ENCODE results near the gene ZNF230.

The ZNF230 gene

DNA sequence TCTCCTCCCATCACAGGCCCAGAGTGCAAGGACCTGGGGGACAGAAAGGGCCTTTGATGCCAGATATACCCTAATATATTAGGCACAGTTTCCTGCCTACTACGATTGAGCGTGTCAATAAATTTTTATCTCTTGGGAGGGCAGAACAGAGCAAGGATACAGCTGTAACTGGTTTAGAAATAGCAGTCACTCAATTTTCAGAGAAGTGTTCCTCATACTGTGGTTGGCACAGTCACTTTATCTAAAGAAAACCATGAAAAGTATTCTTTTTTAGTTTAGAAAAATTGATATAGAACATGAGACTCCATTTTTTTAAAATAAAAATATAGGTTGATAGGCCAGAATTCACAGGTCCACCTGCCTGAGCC is 19.2 kb upstream of the ZNF230 start:
- no peaks in the 10 kb centered on the region for H3K27me3 ChIP-seq (ENCODE audit: insufficient read depth, poor library complexity, severe bottlenecking)
- peak overlapping the region; percentile 85 for H3K4me3 ChIP-seq (replicated peaks; ENCODE audit: insufficient read depth, low read length)
- DNase-seq (ENCODE audit: low read depth in 1 of 2, low spot score in 1 of 2) = no peak
- peak overlapping the region; percentile 63 for H3K27ac ChIP-seq (replicated peaks)
- TF ChIP-seq POLR2AphosphoS5 (IDR thresholded peaks at IDR 0.05; ENCODE audit: low read depth) (no peak), SPI1 (IDR thresholded peaks at IDR 0.05; ENCODE audit: borderline replicate concordance, low read depth) (no peak), GABPA (IDR thresholded peaks at IDR 0.05; ENCODE audit: low read depth) (no peak)
- TF ChIP-seq, protein P1, sequence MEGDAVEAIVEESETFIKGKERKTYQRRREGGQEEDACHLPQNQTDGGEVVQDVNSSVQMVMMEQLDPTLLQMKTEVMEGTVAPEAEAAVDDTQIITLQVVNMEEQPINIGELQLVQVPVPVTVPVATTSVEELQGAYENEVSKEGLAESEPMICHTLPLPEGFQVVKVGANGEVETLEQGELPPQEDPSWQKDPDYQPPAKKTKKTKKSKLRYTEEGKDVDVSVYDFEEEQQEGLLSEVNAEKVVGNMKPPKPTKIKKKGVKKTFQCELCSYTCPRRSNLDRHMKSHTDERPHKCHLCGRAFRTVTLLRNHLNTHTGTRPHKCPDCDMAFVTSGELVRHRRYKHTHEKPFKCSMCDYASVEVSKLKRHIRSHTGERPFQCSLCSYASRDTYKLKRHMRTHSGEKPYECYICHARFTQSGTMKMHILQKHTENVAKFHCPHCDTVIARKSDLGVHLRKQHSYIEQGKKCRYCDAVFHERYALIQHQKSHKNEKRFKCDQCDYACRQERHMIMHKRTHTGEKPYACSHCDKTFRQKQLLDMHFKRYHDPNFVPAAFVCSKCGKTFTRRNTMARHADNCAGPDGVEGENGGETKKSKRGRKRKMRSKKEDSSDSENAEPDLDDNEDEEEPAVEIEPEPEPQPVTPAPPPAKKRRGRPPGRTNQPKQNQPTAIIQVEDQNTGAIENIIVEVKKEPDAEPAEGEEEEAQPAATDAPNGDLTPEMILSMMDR (IDR thresholded peaks at IDR 0.05; ENCODE audit: insufficient read depth, low read length) = no peak
- TF ChIP-seq, protein P2, sequence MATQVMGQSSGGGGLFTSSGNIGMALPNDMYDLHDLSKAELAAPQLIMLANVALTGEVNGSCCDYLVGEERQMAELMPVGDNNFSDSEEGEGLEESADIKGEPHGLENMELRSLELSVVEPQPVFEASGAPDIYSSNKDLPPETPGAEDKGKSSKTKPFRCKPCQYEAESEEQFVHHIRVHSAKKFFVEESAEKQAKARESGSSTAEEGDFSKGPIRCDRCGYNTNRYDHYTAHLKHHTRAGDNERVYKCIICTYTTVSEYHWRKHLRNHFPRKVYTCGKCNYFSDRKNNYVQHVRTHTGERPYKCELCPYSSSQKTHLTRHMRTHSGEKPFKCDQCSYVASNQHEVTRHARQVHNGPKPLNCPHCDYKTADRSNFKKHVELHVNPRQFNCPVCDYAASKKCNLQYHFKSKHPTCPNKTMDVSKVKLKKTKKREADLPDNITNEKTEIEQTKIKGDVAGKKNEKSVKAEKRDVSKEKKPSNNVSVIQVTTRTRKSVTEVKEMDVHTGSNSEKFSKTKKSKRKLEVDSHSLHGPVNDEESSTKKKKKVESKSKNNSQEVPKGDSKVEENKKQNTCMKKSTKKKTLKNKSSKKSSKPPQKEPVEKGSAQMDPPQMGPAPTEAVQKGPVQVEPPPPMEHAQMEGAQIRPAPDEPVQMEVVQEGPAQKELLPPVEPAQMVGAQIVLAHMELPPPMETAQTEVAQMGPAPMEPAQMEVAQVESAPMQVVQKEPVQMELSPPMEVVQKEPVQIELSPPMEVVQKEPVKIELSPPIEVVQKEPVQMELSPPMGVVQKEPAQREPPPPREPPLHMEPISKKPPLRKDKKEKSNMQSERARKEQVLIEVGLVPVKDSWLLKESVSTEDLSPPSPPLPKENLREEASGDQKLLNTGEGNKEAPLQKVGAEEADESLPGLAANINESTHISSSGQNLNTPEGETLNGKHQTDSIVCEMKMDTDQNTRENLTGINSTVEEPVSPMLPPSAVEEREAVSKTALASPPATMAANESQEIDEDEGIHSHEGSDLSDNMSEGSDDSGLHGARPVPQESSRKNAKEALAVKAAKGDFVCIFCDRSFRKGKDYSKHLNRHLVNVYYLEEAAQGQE (IDR thresholded peaks at IDR 0.05; ENCODE audit: insufficient replicate concordance, low read depth) = no peak

DNA sequence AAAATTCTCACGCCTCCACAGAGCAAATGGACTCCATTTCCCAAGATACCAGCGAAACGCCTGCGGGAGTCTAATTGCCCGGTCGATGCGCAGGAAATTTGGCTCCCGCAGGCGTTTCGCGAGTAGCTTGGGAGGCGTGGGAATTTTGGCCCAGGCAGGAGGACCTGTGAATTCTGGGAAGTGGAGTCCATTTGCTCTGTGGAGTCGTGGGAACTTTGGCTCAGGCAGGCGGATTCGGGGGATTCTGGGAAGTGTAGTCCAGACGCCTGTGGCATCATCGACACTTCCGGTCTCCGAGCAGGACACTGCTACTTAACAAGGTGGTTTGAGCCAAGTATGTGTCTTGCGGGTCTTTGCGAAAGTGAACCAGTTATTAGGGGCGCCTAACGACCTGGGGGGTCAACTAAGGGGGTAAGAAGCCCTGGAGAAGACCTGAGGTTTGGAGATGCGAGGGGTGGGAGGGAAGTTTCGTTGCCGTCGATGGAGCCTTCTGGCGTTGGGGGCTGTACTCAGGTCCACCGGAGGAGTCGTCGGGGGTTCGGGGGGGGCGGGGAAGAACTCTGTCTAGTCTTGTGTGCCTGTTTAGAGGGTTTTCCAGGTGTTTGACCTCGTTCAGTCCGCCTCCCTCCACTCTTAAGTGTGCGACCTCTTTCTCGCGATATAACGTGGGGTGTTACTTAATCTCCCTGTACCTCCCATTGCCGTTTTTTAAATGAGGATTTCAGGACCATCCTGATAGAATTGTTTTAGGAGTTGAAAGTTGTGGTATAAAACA is 18.7 kb upstream of the ZNF230 start, which contains the start of gene ZNF155:
ZNF155 (plus strand) TSS at position 277 of the 775 bp plus-strand sequence. CDS start 4,356 bp downstream, outside the sequence.
- DNase-seq (ENCODE audit: low read depth in 1 of 2, low spot score in 1 of 2) = peak; percentile 93
- peak within 1 kb of the TSS; percentile 85 for H3K4me3 ChIP-seq (replicated peaks; ENCODE audit: insufficient read depth, low read length)
- TF ChIP-seq, protein P2 (IDR thresholded peaks at IDR 0.05; ENCODE audit: insufficient replicate concordance, low read depth) = no peak
- TF ChIP-seq GABPA (IDR thresholded peaks at IDR 0.05; ENCODE audit: low read depth) = peak; percentile 71
- TF ChIP-seq SPI1 (IDR thresholded peaks at IDR 0.05; ENCODE audit: borderline replicate concordance, low read depth) = peak; percentile 63; the same call in 1 of the 2 replicates
- H3K27ac ChIP-seq (replicated peaks) = peak within 1 kb of the TSS; percentile 63
- no peaks in the 10 kb centered on the region for H3K27me3 ChIP-seq (ENCODE audit: insufficient read depth, poor library complexity, severe bottlenecking)

DNA sequence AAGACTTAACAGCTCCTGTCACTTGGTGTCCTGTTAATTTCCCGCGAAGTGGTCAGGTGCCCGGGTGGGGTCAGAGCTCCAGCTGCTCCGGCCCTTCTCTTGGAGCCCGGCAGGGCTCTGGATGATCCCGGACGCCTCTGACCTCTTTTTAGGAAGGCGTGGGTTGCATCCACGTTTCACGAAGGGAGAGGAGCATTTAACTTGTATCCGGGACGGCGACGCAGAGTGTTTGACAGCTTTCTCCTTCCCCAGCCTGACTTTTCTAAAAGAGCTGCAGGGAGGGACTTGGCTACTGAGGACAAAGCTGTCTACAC is 18.1 kb upstream of the ZNF230 start:
- H3K27me3 ChIP-seq (ENCODE audit: insufficient read depth, poor library complexity, severe bottlenecking) = no peaks in the 10 kb centered on the region
- H3K4me3 ChIP-seq (replicated peaks; ENCODE audit: insufficient read depth, low read length) = peak overlapping the region; percentile 85
- peak overlapping the region; percentile 63 for H3K27ac ChIP-seq (replicated peaks)
- TF ChIP-seq SPI1 (IDR thresholded peaks at IDR 0.05; ENCODE audit: borderline replicate concordance, low read depth) = no peak
- TF ChIP-seq, protein P2 (IDR thresholded peaks at IDR 0.05; ENCODE audit: insufficient replicate concordance, low read depth) = no peak
- TF ChIP-seq, protein P1 (IDR thresholded peaks at IDR 0.05; ENCODE audit: insufficient read depth, low read length) = no peak
- TF ChIP-seq POLR2AphosphoS5 (IDR thresholded peaks at IDR 0.05; ENCODE audit: low read depth) = no peak
- TF ChIP-seq GABPA (IDR thresholded peaks at IDR 0.05; ENCODE audit: low read depth) = no peak
- DNase-seq (ENCODE audit: low read depth in 1 of 2, low spot score in 1 of 2) = peak in 1 of 2 experiments; percentile 12

Measured in HL-60 (cell line).